Body of pancreas (tissue), 4 donors: ENCODE data around the gene ST3GAL4.

Source experiments
- CTCF ChIP-seq, 7 experiments: fragments of 450-650 bp in 4 of 7; fragments of 200-600 bp in 3 of 7; sonication (generic) in 3 of 7; IDR thresholded peaks; one replicate each; pipeline ENCODE4 v1.5.1; 2016 to 2019; ENCODE audit warnings: antibody characterized with exemption in 7 of 7
- POLR2A ChIP-seq, 3 donors: fragments of 450-650 bp; IDR thresholded peaks; one replicate each; pipeline ENCODE4 v1.6.1; 2016; ENCODE audit warnings: antibody characterized with exemption in 3 of 3, mild to moderate bottlenecking in 2 of 3

GRCh38 chr11:126339073-126339862 is 16.2 kb upstream of the ST3GAL4 start:
- TF ChIP-seq CTCF (IDR thresholded peaks at IDR 0.05), result no peak
- TF ChIP-seq POLR2A (IDR thresholded peaks at IDR 0.05), result no peak
